ENCODE measurements around the gene SELENOI. TPM values are rescaled to one million over a fixed set of nuclear protein-coding genes. Genes with fewer than 3 reads are reported as not detected.

SELENOI gene
- total RNA-seq, 1 experiment from 2014 or later: 63.3 TPM

GRCh38 chr2:26335231-26335630 is 10.7 kb upstream of the SELENOI start:
- no peak overlapping the region for H3K27ac ChIP-seq (ENCODE audit: low read depth, low read length)
- RAD21 ChIA-PET (ENCODE audit: low non-redundant PET in 1 of 2, low total read pairs in 2 of 2, uncharacterized antibody in 2 of 2, unreplicated experiment in 2 of 2): no interaction called here
- H3K9me2 ChIP-seq (ENCODE audit: insufficient read depth): no peaks in the 10 kb centered on the region
- H3K4me2 ChIP-seq (ENCODE audit: low read length): no peak overlapping the region
- CTCF ChIA-PET: no interaction called here
- peaks cover 3 to 17% of the 10 kb centered on the region in 2 experiments; a peak in 3 of 4 replicates for H3K4me1 ChIP-seq (ENCODE audit: control insufficient read depth in 1 of 2, insufficient read depth in 2 of 2, low read length in 2 of 2)
- no peak overlapping the region for H2AFZ ChIP-seq (ENCODE audit: low read depth, low read length, poor library complexity, severe bottlenecking)
- TF ChIP-seq, protein P1, sequence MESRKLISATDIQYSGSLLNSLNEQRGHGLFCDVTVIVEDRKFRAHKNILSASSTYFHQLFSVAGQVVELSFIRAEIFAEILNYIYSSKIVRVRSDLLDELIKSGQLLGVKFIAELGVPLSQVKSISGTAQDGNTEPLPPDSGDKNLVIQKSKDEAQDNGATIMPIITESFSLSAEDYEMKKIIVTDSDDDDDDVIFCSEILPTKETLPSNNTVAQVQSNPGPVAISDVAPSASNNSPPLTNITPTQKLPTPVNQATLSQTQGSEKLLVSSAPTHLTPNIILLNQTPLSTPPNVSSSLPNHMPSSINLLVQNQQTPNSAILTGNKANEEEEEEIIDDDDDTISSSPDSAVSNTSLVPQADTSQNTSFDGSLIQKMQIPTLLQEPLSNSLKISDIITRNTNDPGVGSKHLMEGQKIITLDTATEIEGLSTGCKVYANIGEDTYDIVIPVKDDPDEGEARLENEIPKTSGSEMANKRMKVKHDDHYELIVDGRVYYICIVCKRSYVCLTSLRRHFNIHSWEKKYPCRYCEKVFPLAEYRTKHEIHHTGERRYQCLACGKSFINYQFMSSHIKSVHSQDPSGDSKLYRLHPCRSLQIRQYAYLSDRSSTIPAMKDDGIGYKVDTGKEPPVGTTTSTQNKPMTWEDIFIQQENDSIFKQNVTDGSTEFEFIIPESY (IDR thresholded peaks at IDR 0.05; ENCODE audit: extremely low read depth, insufficient replicate concordance, low read length): no peak
- TF ChIP-seq ELF1 (IDR thresholded peaks at IDR 0.05; ENCODE audit: borderline replicate concordance, low read depth) (no peak), SIN3A (IDR thresholded peaks at IDR 0.05; ENCODE audit: low read depth) (no peak), ATF3 (IDR thresholded peaks at IDR 0.05) (no peak), CBX3 (IDR thresholded peaks at IDR 0.05; ENCODE audit: low read depth) (no peak), SRF (IDR thresholded peaks at IDR 0.05; ENCODE audit: low read depth) (no peak), CEBPB (IDR thresholded peaks at IDR 0.05; ENCODE audit: low read depth) (no peak), SP1 (IDR thresholded peaks at IDR 0.05; ENCODE audit: low read depth) (no peak), POLR2A (IDR thresholded peaks at IDR 0.05; ENCODE audit: borderline replicate concordance, extremely low read depth, insufficient read depth, insufficient read length) (no peak), TCF7L2 (IDR thresholded peaks at IDR 0.05; ENCODE audit: borderline replicate concordance, extremely low read depth, insufficient read depth, insufficient read length) (no peak), JUND (IDR thresholded peaks at IDR 0.05) (no peak), ZNF274 (IDR thresholded peaks at IDR 0.05; ENCODE audit: low read depth, low read length) (no peak), REST (IDR thresholded peaks at IDR 0.05; ENCODE audit: low read depth) (no peak), RAD21 (IDR thresholded peaks at IDR 0.05; ENCODE audit: low read depth) (no peak), YY1 (IDR thresholded peaks at IDR 0.05; ENCODE audit: extremely low read depth, insufficient replicate concordance, low read depth, low read length) (no peak), ZFX (IDR thresholded peaks at IDR 0.05) (no peak), POLR2AphosphoS5 (IDR thresholded peaks at IDR 0.05; ENCODE audit: low read depth, low read length) (no peak)
- TF ChIP-seq, protein P2, sequence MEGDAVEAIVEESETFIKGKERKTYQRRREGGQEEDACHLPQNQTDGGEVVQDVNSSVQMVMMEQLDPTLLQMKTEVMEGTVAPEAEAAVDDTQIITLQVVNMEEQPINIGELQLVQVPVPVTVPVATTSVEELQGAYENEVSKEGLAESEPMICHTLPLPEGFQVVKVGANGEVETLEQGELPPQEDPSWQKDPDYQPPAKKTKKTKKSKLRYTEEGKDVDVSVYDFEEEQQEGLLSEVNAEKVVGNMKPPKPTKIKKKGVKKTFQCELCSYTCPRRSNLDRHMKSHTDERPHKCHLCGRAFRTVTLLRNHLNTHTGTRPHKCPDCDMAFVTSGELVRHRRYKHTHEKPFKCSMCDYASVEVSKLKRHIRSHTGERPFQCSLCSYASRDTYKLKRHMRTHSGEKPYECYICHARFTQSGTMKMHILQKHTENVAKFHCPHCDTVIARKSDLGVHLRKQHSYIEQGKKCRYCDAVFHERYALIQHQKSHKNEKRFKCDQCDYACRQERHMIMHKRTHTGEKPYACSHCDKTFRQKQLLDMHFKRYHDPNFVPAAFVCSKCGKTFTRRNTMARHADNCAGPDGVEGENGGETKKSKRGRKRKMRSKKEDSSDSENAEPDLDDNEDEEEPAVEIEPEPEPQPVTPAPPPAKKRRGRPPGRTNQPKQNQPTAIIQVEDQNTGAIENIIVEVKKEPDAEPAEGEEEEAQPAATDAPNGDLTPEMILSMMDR (IDR thresholded peaks at IDR 0.05 in 2 of 3, conservative IDR thresholded peaks at IDR 0.05 in 1 of 3; ENCODE audit: borderline replicate concordance in 1 of 3, insufficient read depth in 1 of 3, low read depth in 2 of 3, low read length in 2 of 3): no peak
- no peaks in the 10 kb centered on the region for H3K79me2 ChIP-seq (ENCODE audit: insufficient read depth, low read length)
- no peak for ATAC-seq
- H3K9ac ChIP-seq (ENCODE audit: low read length): no peak overlapping the region
- intact Hi-C loops (cut with micrococcal nuclease): no loop called here
- DNase-seq (ENCODE audit: low read depth, low spot score): no peak
- H3K4me3 ChIP-seq (replicated peaks in 1 of 2; ENCODE audit: low read depth in 1 of 2, low read length in 2 of 2): no peak overlapping the region
- no TSS peak for BruUV-seq (replicated peaks)
- H3K9me3 ChIP-seq (ENCODE audit: control insufficient read depth in 1 of 2, insufficient read depth in 1 of 2, low read depth in 1 of 2, low read length in 2 of 2): no peaks in the 10 kb centered on the region
- H4K20me1 ChIP-seq (ENCODE audit: insufficient read depth): no peaks in the 10 kb centered on the region
- H3K36me3 ChIP-seq (ENCODE audit: control insufficient read depth in 1 of 2, insufficient read depth in 2 of 2, low read length in 2 of 2): no peaks in the 10 kb centered on the region
- no peaks in the 10 kb centered on the region for H3K27me3 ChIP-seq (ENCODE audit: insufficient read depth, low read length)
- POLR2A ChIA-PET: interaction anchor here (1.4 kb wide), 1 partner anchor 10 kb away, joined by 5 read pairs; the partner anchor contains the start of gene SELENOI

Data from HCT116 (cell line).